ENCODE data around the gene ST8SIA5. TPM values are rescaled to one million over a fixed set of nuclear protein-coding genes. Genes with fewer than 3 reads are reported as not detected.

Gene ST8SIA5
- total and polyA plus RNA-seq, 10 of the 15 experiments (the other 5 are each of a cell fraction or from before 2014, with no cell fraction given): 0.02 to 0.32 (median 0.12) TPM; not detected in 1

DNA sequence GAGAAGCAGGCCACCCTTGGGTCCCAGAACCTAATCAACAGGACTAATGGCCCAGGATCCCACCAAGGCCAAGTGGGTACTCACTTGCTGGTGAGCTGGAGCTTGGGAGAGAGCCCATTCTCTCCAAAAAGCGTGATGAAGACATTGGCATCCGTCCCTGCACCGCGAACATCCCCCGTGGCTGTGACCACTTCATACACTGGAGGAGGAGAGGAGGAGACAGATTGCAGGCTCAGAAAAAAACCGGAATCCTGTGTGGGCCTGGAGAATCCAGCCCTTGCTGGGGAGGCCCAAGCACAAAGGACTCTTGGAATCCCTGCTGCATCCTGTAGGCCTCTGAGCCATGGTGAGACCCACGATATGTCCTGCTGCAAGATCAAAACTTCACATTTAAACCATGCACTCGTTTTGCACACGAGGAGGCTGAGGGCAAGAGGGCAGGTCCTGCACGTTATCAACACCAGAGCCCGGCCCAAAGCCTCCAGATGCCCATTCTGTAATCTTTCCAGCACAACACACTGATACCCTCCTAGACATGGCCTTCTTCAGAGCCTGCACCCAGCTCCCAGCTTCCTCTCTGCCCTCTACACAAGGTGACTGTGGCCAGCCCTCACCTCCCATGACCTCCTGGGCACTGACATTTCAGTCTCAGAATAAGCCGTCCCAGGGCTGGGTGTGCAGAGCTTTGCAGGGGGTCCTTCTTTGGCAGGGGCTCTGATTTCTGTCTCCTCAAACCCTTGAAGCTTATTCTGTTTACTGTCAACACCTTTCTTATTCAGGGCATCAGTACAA lies 107.6 kb downstream of the ST8SIA5 start:
- Histone ChIP-seq H2AFZ (ENCODE audit: control insufficient read depth, low read depth, low read length) (no peak overlapping the region), H3K9ac (ENCODE audit: control insufficient read depth, insufficient read depth, low read length) (no peak overlapping the region), H3K4me3 (no peak overlapping the region), H3K79me2 (ENCODE audit: control insufficient read depth, insufficient read depth, low read length) (no peaks in the 10 kb centered on the region), H3K27ac (ENCODE audit: control insufficient read depth, insufficient read depth) (no peak overlapping the region), H3K27me3 (replicated peaks in 1 of 2; ENCODE audit: control insufficient read depth in 2 of 2, insufficient read depth in 2 of 2, low read length in 1 of 2) (no peaks in the 10 kb centered on the region; a peak in 2 of 4 replicates), H3K4me1 (ENCODE audit: control insufficient read depth, insufficient read depth, low read length) (no peaks in the 10 kb centered on the region), H3K36me3 (ENCODE audit: control insufficient read depth in 2 of 2, insufficient read depth in 2 of 2, low read length in 1 of 2) (no peaks in the 10 kb centered on the region), H3K9me3 (replicated peaks; ENCODE audit: control insufficient read depth, insufficient read depth, low read length) (no peaks in the 10 kb centered on the region), H3K4me2 (ENCODE audit: control insufficient read depth, insufficient read depth) (no peak overlapping the region), H4K20me1 (ENCODE audit: control insufficient read depth, insufficient read depth) (no peaks in the 10 kb centered on the region)
- ChIA-PET RAD21 (ENCODE audit: unreplicated experiment) (no interaction called here), SMC1A (ENCODE audit: uncharacterized antibody, unreplicated experiment) (interaction anchor here (1.2 kb wide), 1 partner anchor 9 kb away, joined by 3 read pairs; no protein-coding TSS in a partner anchor), POLR2A (no interaction called here), CTCF (interaction anchor here (1.1 to 1.5 kb wide), 2 partner anchors 9 to 12 kb away, joined by 3 to 13 read pairs; no protein-coding TSS in a partner anchor)
- intact Hi-C loops (cut with micrococcal nuclease; ENCODE audit: unreplicated experiment): no loop called here
- WGBS (ENCODE audit: insufficient coverage, insufficient replicate concordance, low lambda C conversion rate, missing lambda C conversion rate): 38% methylated on average over 12 of the region's 12 CpGs
- ATAC-seq (no peak), FAIRE-seq (no peak), DNase-seq (ENCODE audit: low read depth, low spot score) (no peak)
- TF ChIP-seq, protein P1, sequence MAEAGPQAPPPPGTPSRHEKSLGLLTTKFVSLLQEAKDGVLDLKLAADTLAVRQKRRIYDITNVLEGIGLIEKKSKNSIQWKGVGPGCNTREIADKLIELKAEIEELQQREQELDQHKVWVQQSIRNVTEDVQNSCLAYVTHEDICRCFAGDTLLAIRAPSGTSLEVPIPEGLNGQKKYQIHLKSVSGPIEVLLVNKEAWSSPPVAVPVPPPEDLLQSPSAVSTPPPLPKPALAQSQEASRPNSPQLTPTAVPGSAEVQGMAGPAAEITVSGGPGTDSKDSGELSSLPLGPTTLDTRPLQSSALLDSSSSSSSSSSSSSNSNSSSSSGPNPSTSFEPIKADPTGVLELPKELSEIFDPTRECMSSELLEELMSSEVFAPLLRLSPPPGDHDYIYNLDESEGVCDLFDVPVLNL (IDR thresholded peaks at IDR 0.05; ENCODE audit: low read depth, low read length): no peak
- TF ChIP-seq TBL1XR1 (IDR thresholded peaks at IDR 0.05; ENCODE audit: low read depth, low read length): no peak
- no peak for TF ChIP-seq TCF7 (IDR thresholded peaks at IDR 0.05; ENCODE audit: borderline replicate concordance)
- no peak for TF ChIP-seq ZNF24 (IDR thresholded peaks at IDR 0.05)
- no peak for TF ChIP-seq DPF2 (IDR thresholded peaks at IDR 0.05)
- no peak for TF ChIP-seq CEBPB (IDR thresholded peaks at IDR 0.05; ENCODE audit: borderline replicate concordance in 1 of 2, low read depth in 2 of 2, low read length in 2 of 2)
- TF ChIP-seq, protein P2, sequence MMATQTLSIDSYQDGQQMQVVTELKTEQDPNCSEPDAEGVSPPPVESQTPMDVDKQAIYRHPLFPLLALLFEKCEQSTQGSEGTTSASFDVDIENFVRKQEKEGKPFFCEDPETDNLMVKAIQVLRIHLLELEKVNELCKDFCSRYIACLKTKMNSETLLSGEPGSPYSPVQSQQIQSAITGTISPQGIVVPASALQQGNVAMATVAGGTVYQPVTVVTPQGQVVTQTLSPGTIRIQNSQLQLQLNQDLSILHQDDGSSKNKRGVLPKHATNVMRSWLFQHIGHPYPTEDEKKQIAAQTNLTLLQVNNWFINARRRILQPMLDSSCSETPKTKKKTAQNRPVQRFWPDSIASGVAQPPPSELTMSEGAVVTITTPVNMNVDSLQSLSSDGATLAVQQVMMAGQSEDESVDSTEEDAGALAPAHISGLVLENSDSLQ (IDR thresholded peaks at IDR 0.05): no peak
- TF ChIP-seq SIX5 (IDR thresholded peaks at IDR 0.05; ENCODE audit: low read depth, low read length, severe bottlenecking): no peak
- no peak for TF ChIP-seq IKZF2 (IDR thresholded peaks at IDR 0.05)
- BruUV-seq (replicated peaks): no TSS peak
- in situ Hi-C loops (cut with MboI): no loop called here
